AG10803 (cell line): ENCODE results near the gene DLG2.

Source experiments
- DNase-seq: peaks from one replicate; pipeline ENCODE4 v3.0.0; 2010; ENCODE audit warnings: low read depth
- H3K4me3 ChIP-seq: 2 replicates; pipeline ENCODE4 v1.5.1; 2011; ENCODE audit warnings: mild to moderate bottlenecking, low read length, control low read depth
- TF ChIP-seq, protein P1 (sequence below): conservative IDR thresholded peaks from 2 replicates; pipeline ENCODE4 v1.5.1; 2011; ENCODE audit warnings: mild to moderate bottlenecking, low read length, control low read depth, inconsistent platforms

The DLG2 gene

GRCh38 chr11:83464160-83464944, 2162.8 kb downstream of the DLG2 start:
- no peak for DNase-seq
- H3K4me3 ChIP-seq = no peak overlapping the region
- TF ChIP-seq, protein P1, sequence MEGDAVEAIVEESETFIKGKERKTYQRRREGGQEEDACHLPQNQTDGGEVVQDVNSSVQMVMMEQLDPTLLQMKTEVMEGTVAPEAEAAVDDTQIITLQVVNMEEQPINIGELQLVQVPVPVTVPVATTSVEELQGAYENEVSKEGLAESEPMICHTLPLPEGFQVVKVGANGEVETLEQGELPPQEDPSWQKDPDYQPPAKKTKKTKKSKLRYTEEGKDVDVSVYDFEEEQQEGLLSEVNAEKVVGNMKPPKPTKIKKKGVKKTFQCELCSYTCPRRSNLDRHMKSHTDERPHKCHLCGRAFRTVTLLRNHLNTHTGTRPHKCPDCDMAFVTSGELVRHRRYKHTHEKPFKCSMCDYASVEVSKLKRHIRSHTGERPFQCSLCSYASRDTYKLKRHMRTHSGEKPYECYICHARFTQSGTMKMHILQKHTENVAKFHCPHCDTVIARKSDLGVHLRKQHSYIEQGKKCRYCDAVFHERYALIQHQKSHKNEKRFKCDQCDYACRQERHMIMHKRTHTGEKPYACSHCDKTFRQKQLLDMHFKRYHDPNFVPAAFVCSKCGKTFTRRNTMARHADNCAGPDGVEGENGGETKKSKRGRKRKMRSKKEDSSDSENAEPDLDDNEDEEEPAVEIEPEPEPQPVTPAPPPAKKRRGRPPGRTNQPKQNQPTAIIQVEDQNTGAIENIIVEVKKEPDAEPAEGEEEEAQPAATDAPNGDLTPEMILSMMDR = no peak

GRCh38 chr11:83459798-83460197, 2167.3 kb downstream of the DLG2 start:
- TF ChIP-seq, protein P1 = no peak
- DNase-seq = no peak
- H3K4me3 ChIP-seq = no peak overlapping the region

DNA sequence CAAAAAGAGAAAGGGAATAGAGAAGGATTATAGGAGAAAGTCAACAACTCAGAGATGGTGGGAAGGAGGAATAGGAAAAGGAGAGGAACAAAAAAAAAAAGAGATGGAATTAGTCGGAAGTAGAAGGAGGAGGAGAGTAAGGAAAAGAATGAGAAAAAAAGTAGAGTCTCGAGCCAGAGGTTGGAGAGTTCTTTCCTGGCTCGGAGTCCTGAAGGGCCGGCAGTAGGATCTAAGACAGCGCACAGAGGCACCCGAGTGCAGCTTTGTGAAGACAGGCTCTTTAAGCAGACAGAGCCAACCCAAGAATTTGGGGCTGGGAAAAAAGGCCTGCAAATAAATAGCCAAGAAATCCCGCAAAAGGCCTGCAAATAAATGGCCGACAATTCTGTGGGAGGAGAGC, 2170.6 kb downstream of the DLG2 start:
- H3K4me3 ChIP-seq = no peak overlapping the region
- no peak for DNase-seq
- TF ChIP-seq, protein P1 = no peak

GRCh38 chr11:83456075-83456474, 2171.1 kb downstream of the DLG2 start:
- H3K4me3 ChIP-seq = no peak overlapping the region
- TF ChIP-seq, protein P1 = no peak
- no peak for DNase-seq

- no peak overlapping the region for H3K4me3 ChIP-seq
- TF ChIP-seq, protein P1 = no peak
- DNase-seq = no peak
These were observed 2171.8 kb downstream of the DLG2 start for GRCh38 chr11:83455356-83455755.

DNA sequence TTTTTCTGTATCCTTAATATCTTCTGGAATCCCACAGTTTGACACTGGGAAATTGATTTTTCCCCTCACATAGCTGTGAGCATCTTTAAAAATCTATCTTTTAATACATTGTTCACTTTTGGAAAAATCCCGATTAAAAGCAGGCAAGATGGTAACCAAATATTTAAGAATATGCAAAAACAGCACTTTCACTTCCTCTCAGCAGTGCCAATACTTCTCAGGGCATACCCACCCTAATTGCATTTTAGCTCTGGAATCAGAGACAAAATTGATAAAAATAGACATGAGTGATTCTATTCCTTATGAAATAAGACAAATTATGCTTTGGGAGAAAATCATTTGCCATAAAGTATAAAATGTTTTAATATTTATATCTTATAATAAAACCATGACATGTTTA, 2172.5 kb downstream of the DLG2 start:
- no peak overlapping the region for H3K4me3 ChIP-seq
- TF ChIP-seq, protein P1 = no peak
- no peak for DNase-seq

- DNase-seq = no peak
- TF ChIP-seq, protein P1 = no peak
- no peak overlapping the region for H3K4me3 ChIP-seq
These were observed 2177.7 kb downstream of the DLG2 start for GRCh38 chr11:83449338-83449913.
